Activated naive CD8-positive, alpha-beta T cell treated with anti-CD3 and anti-CD28 coated beads, Interleukin-2, amount 50 U/mL, for 24 hours (primary cell): ENCODE results near the gene SLC47A2.

Source experiments
- ATAC-seq: fragments of 150-1000 bp; cut with Tn5 transposase; one replicate; pipeline ENCODE4 v1.10.0; 2021
- DNase-seq: peaks from one replicate; pipeline ENCODE4 v3.0.0; 2021
- H3K27ac Mint-ChIP-seq: one replicate; pipeline ENCODE4 v1.8.0; 2021; ENCODE audit warnings: mild to moderate bottlenecking, mixed read lengths
- H3K27me3 Mint-ChIP-seq: one replicate; pipeline ENCODE4 v1.8.0; 2021; ENCODE audit warnings: mixed read lengths
- H3K36me3 Mint-ChIP-seq: one replicate; pipeline ENCODE4 v1.8.0; 2021; ENCODE audit warnings: low read depth, mixed read lengths
- H3K4me1 Mint-ChIP-seq: one replicate; pipeline ENCODE4 v1.8.0; 2021; ENCODE audit warnings: mixed read lengths
- H3K4me3 Mint-ChIP-seq: one replicate; pipeline ENCODE4 v1.8.0; 2021; ENCODE audit warnings: mild to moderate bottlenecking, moderate library complexity, mixed read lengths
- H3K9me3 Mint-ChIP-seq: one replicate; pipeline ENCODE4 v1.8.0; 2021; ENCODE audit warnings: mixed read lengths

SLC47A2 gene

GRCh38 chr17:19740933-19741332, 24.5 kb upstream of the SLC47A2 start:
- DNase-seq (no peak), ATAC-seq (no peak)
- H3K27ac Mint-ChIP-seq: no peak overlapping the region
- no peak overlapping the region for H3K4me3 Mint-ChIP-seq
- peaks cover 2% of the 10 kb centered on the region for H3K27me3 Mint-ChIP-seq
- H3K9me3 Mint-ChIP-seq: no peaks in the 10 kb centered on the region
- peaks cover 5% of the 10 kb centered on the region for H3K4me1 Mint-ChIP-seq
- no peaks in the 10 kb centered on the region for H3K36me3 Mint-ChIP-seq

- no peaks in the 10 kb centered on the region for H3K36me3 Mint-ChIP-seq
- DNase-seq (no peak), ATAC-seq (no peak)
- H3K9me3 Mint-ChIP-seq: no peaks in the 10 kb centered on the region
- H3K4me1 Mint-ChIP-seq: no peaks in the 10 kb centered on the region
- no peak overlapping the region for H3K27ac Mint-ChIP-seq
- no peak overlapping the region for H3K4me3 Mint-ChIP-seq
- peaks cover 2% of the 10 kb centered on the region for H3K27me3 Mint-ChIP-seq
Observed at GRCh38 chr17:19739241-19740201, 23.1 kb upstream of the SLC47A2 start.

GRCh38 chr17:19738757-19739156, 22.4 kb upstream of the SLC47A2 start:
- Mint-ChIP-seq H3K27ac (no peak overlapping the region), H3K36me3 (no peaks in the 10 kb centered on the region), H3K27me3 (no peaks in the 10 kb centered on the region), H3K4me1 (no peaks in the 10 kb centered on the region), H3K9me3 (no peaks in the 10 kb centered on the region), H3K4me3 (no peak overlapping the region)
- ATAC-seq: no peak
- no peak for DNase-seq

GRCh38 chr17:19738073-19738449, 21.7 kb upstream of the SLC47A2 start:
- H3K9me3 Mint-ChIP-seq: no peaks in the 10 kb centered on the region
- no peaks in the 10 kb centered on the region for H3K36me3 Mint-ChIP-seq
- DNase-seq (no peak), ATAC-seq (no peak)
- H3K4me1 Mint-ChIP-seq: no peaks in the 10 kb centered on the region
- H3K4me3 Mint-ChIP-seq: no peak overlapping the region
- H3K27ac Mint-ChIP-seq: no peak overlapping the region
- H3K27me3 Mint-ChIP-seq: no peaks in the 10 kb centered on the region

- Mint-ChIP-seq H3K4me1 (no peaks in the 10 kb centered on the region), H3K9me3 (no peaks in the 10 kb centered on the region), H3K27me3 (no peaks in the 10 kb centered on the region), H3K36me3 (no peaks in the 10 kb centered on the region), H3K4me3 (no peak overlapping the region), H3K27ac (no peak overlapping the region)
- ATAC-seq: no peak
- no peak for DNase-seq
Observed at GRCh38 chr17:19737305-19738072, 21.1 kb upstream of the SLC47A2 start.

GRCh38 chr17:19736071-19736470, 19.7 kb upstream of the SLC47A2 start:
- H3K36me3 Mint-ChIP-seq: no peaks in the 10 kb centered on the region
- H3K27me3 Mint-ChIP-seq: no peaks in the 10 kb centered on the region
- no peak overlapping the region for H3K27ac Mint-ChIP-seq
- no peak for ATAC-seq
- H3K9me3 Mint-ChIP-seq: no peaks in the 10 kb centered on the region
- no peak overlapping the region for H3K4me3 Mint-ChIP-seq
- no peaks in the 10 kb centered on the region for H3K4me1 Mint-ChIP-seq
- no peak for DNase-seq

- no peaks in the 10 kb centered on the region for H3K9me3 Mint-ChIP-seq
- no peak overlapping the region for H3K27ac Mint-ChIP-seq
- no peak overlapping the region for H3K4me3 Mint-ChIP-seq
- H3K36me3 Mint-ChIP-seq: no peaks in the 10 kb centered on the region
- H3K4me1 Mint-ChIP-seq: no peaks in the 10 kb centered on the region
- ATAC-seq (no peak), DNase-seq (no peak)
- H3K27me3 Mint-ChIP-seq: no peaks in the 10 kb centered on the region
Observed at GRCh38 chr17:19733953-19734526, 17.7 kb upstream of the SLC47A2 start.

- DNase-seq: no peak
- Mint-ChIP-seq H3K27me3 (no peaks in the 10 kb centered on the region), H3K27ac (no peak overlapping the region), H3K9me3 (no peaks in the 10 kb centered on the region), H3K36me3 (no peaks in the 10 kb centered on the region), H3K4me1 (no peaks in the 10 kb centered on the region), H3K4me3 (no peak overlapping the region)
- no peak for ATAC-seq
Observed at GRCh38 chr17:19731626-19732025, 15.2 kb upstream of the SLC47A2 start.

GRCh38 chr17:19730843-19731242, 14.5 kb upstream of the SLC47A2 start:
- Mint-ChIP-seq H3K27me3 (no peaks in the 10 kb centered on the region), H3K9me3 (no peaks in the 10 kb centered on the region), H3K27ac (no peak overlapping the region), H3K4me1 (no peaks in the 10 kb centered on the region), H3K4me3 (no peak overlapping the region), H3K36me3 (no peaks in the 10 kb centered on the region)
- ATAC-seq (no peak), DNase-seq (no peak)

GRCh38 chr17:19729900-19730299, 13.5 kb upstream of the SLC47A2 start:
- no peak for ATAC-seq
- Mint-ChIP-seq H3K27ac (no peak overlapping the region), H3K4me3 (no peak overlapping the region), H3K4me1 (peaks cover 7% of the 10 kb centered on the region), H3K27me3 (no peaks in the 10 kb centered on the region), H3K9me3 (no peaks in the 10 kb centered on the region), H3K36me3 (no peaks in the 10 kb centered on the region)
- no peak for DNase-seq

- Mint-ChIP-seq H3K4me3 (no peak overlapping the region), H3K9me3 (no peaks in the 10 kb centered on the region), H3K4me1 (peaks cover 10% of the 10 kb centered on the region), H3K27ac (no peak overlapping the region), H3K36me3 (no peaks in the 10 kb centered on the region), H3K27me3 (no peaks in the 10 kb centered on the region)
- DNase-seq: no peak
- no peak for ATAC-seq
Observed at GRCh38 chr17:19728084-19728495, 11.7 kb upstream of the SLC47A2 start.

- Mint-ChIP-seq H3K27ac (no peak overlapping the region), H3K36me3 (no peaks in the 10 kb centered on the region), H3K4me1 (peaks cover 10% of the 10 kb centered on the region), H3K4me3 (no peak overlapping the region), H3K9me3 (no peaks in the 10 kb centered on the region), H3K27me3 (no peaks in the 10 kb centered on the region)
- ATAC-seq (no peak), DNase-seq (no peak)
Observed at GRCh38 chr17:19727501-19728078, 11.2 kb upstream of the SLC47A2 start.

GRCh38 chr17:19726631-19727376, 10.4 kb upstream of the SLC47A2 start:
- no peak for DNase-seq
- Mint-ChIP-seq H3K27ac (no peak overlapping the region), H3K9me3 (no peaks in the 10 kb centered on the region), H3K4me1 (peaks cover 10% of the 10 kb centered on the region), H3K27me3 (no peaks in the 10 kb centered on the region), H3K4me3 (no peak overlapping the region), H3K36me3 (no peaks in the 10 kb centered on the region)
- ATAC-seq: no peak

- no peak for DNase-seq
- Mint-ChIP-seq H3K27ac (peak overlapping the region; percentile 6), H3K4me3 (no peak overlapping the region), H3K36me3 (no peaks in the 10 kb centered on the region), H3K27me3 (no peaks in the 10 kb centered on the region), H3K4me1 (peaks cover 10% of the 10 kb centered on the region), H3K9me3 (no peaks in the 10 kb centered on the region)
- no peak for ATAC-seq
Observed at GRCh38 chr17:19725486-19725885, 9.1 kb upstream of the SLC47A2 start.
